ENCODE measurements around the gene FOXJ3. TPM values are rescaled to one million over a fixed set of nuclear protein-coding genes. Genes with fewer than 3 reads are reported as not detected.

Gene FOXJ3
- total and polyA plus RNA-seq, 4 donors: 5.3 to 16.8 (median 12.4) TPM

DNA sequence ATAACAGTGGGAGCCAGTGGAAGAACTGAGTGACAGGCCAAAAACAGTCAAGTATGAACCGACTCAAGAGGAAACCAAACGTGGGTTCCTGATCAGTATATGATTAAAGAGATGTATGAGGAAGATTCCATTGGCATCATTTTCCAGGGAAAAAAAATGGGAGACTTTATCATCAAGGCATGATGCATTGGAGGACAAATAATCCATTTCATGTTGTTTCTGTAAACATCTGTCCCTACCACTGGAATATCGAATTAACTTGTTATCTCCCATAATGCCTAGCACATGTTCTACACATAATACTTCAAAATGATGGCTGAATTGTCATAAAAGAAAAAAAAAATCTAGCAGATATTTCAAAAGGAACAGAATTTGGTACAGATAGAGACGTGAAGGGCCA lies 13.3 kb downstream of the FOXJ3 start:
- TF ChIP-seq, protein P1, sequence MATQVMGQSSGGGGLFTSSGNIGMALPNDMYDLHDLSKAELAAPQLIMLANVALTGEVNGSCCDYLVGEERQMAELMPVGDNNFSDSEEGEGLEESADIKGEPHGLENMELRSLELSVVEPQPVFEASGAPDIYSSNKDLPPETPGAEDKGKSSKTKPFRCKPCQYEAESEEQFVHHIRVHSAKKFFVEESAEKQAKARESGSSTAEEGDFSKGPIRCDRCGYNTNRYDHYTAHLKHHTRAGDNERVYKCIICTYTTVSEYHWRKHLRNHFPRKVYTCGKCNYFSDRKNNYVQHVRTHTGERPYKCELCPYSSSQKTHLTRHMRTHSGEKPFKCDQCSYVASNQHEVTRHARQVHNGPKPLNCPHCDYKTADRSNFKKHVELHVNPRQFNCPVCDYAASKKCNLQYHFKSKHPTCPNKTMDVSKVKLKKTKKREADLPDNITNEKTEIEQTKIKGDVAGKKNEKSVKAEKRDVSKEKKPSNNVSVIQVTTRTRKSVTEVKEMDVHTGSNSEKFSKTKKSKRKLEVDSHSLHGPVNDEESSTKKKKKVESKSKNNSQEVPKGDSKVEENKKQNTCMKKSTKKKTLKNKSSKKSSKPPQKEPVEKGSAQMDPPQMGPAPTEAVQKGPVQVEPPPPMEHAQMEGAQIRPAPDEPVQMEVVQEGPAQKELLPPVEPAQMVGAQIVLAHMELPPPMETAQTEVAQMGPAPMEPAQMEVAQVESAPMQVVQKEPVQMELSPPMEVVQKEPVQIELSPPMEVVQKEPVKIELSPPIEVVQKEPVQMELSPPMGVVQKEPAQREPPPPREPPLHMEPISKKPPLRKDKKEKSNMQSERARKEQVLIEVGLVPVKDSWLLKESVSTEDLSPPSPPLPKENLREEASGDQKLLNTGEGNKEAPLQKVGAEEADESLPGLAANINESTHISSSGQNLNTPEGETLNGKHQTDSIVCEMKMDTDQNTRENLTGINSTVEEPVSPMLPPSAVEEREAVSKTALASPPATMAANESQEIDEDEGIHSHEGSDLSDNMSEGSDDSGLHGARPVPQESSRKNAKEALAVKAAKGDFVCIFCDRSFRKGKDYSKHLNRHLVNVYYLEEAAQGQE (IDR thresholded peaks at IDR 0.05): no peak
- TF ChIP-seq YY1 (IDR thresholded peaks at IDR 0.05) (no peak), TAF1 (conservative IDR thresholded peaks at IDR 0.05) (no peak), HNF4A (conservative IDR thresholded peaks at IDR 0.05) (no peak), EGR1 (IDR thresholded peaks at IDR 0.05; ENCODE audit: low read depth in 2 of 2) (no peak), SP1 (IDR thresholded peaks at IDR 0.05) (no peak), RXRA (IDR thresholded peaks at IDR 0.05) (no peak), HNF4G (IDR thresholded peaks at IDR 0.05) (no peak), JUND (IDR thresholded peaks at IDR 0.05) (no peak), NR2F2 (IDR thresholded peaks at IDR 0.05) (no peak), FOXA1 (IDR thresholded peaks at IDR 0.05) (no peak), RAD21 (IDR thresholded peaks at IDR 0.05) (no peak)
- TF ChIP-seq, protein P2, sequence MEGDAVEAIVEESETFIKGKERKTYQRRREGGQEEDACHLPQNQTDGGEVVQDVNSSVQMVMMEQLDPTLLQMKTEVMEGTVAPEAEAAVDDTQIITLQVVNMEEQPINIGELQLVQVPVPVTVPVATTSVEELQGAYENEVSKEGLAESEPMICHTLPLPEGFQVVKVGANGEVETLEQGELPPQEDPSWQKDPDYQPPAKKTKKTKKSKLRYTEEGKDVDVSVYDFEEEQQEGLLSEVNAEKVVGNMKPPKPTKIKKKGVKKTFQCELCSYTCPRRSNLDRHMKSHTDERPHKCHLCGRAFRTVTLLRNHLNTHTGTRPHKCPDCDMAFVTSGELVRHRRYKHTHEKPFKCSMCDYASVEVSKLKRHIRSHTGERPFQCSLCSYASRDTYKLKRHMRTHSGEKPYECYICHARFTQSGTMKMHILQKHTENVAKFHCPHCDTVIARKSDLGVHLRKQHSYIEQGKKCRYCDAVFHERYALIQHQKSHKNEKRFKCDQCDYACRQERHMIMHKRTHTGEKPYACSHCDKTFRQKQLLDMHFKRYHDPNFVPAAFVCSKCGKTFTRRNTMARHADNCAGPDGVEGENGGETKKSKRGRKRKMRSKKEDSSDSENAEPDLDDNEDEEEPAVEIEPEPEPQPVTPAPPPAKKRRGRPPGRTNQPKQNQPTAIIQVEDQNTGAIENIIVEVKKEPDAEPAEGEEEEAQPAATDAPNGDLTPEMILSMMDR (IDR thresholded peaks at IDR 0.05; ENCODE audit: low read depth, low read length, missing input control): no peak
- TF ChIP-seq, protein P3, sequence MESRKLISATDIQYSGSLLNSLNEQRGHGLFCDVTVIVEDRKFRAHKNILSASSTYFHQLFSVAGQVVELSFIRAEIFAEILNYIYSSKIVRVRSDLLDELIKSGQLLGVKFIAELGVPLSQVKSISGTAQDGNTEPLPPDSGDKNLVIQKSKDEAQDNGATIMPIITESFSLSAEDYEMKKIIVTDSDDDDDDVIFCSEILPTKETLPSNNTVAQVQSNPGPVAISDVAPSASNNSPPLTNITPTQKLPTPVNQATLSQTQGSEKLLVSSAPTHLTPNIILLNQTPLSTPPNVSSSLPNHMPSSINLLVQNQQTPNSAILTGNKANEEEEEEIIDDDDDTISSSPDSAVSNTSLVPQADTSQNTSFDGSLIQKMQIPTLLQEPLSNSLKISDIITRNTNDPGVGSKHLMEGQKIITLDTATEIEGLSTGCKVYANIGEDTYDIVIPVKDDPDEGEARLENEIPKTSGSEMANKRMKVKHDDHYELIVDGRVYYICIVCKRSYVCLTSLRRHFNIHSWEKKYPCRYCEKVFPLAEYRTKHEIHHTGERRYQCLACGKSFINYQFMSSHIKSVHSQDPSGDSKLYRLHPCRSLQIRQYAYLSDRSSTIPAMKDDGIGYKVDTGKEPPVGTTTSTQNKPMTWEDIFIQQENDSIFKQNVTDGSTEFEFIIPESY (IDR thresholded peaks at IDR 0.05): no peak
- TF ChIP-seq, protein P4, sequence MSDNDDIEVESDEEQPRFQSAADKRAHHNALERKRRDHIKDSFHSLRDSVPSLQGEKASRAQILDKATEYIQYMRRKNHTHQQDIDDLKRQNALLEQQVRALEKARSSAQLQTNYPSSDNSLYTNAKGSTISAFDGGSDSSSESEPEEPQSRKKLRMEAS (IDR thresholded peaks at IDR 0.05): no peak
- Histone ChIP-seq H3K27me3 (ENCODE audit: control insufficient read depth in 4 of 4, insufficient read depth in 4 of 4, low read length in 3 of 4) (no peaks in the 10 kb centered on the region), H3K9me3 (ENCODE audit: control insufficient read depth in 4 of 4, low read length in 3 of 4) (no peaks in the 10 kb centered on the region)

DNA sequence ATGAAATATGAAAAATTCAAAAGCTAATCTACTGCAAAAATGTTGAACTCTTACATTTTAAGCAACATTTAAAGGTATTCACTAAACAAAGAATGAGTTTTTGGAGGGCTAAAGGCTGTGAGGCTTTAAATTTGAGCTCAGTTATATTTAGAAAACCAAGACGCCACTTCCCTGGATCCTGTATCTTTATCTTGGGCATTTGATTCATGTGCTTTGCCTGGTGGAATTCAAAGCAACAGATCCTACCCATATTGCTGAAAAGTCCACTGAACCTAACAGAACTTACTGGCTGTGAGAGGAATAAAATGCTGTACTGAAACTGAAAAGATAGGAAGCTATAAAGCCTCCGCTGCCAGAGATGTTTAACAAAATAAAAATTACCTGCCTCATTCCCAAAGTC lies 14.3 kb downstream of the FOXJ3 start:
- TF ChIP-seq, protein P2 (IDR thresholded peaks at IDR 0.05; ENCODE audit: low read depth, low read length, missing input control): no peak
- TF ChIP-seq HNF4A (conservative IDR thresholded peaks at IDR 0.05) (no peak), FOXA2 (IDR thresholded peaks at IDR 0.05) (no peak), HNF4G (IDR thresholded peaks at IDR 0.05) (no peak), EGR1 (IDR thresholded peaks at IDR 0.05; ENCODE audit: low read depth in 2 of 2) (no peak), GABPA (IDR thresholded peaks at IDR 0.05 in 1 of 2, conservative IDR thresholded peaks at IDR 0.05 in 1 of 2) (no peak), TAF1 (conservative IDR thresholded peaks at IDR 0.05) (no peak), RXRA (IDR thresholded peaks at IDR 0.05) (no peak), YY1 (IDR thresholded peaks at IDR 0.05) (no peak), FOXA1 (IDR thresholded peaks at IDR 0.05) (no peak), NR2F2 (IDR thresholded peaks at IDR 0.05) (no peak), RAD21 (IDR thresholded peaks at IDR 0.05) (no peak), JUND (IDR thresholded peaks at IDR 0.05) (no peak), SP1 (IDR thresholded peaks at IDR 0.05) (no peak)
- TF ChIP-seq, protein P3 (IDR thresholded peaks at IDR 0.05): no peak
- TF ChIP-seq, protein P4 (IDR thresholded peaks at IDR 0.05): no peak
- no peak for DNase-seq (ENCODE audit: low spot score)
- peaks cover 12 to 45% (median 34%) of the 10 kb centered on the region in 4 donors for H3K4me1 ChIP-seq (ENCODE audit: control insufficient read depth in 4 of 4, insufficient read depth in 4 of 4, low read length in 3 of 4)
- no peak overlapping the region for H3K4me3 ChIP-seq (ENCODE audit: low read depth in 1 of 3, low read length in 3 of 3)
- no peaks in the 10 kb centered on the region for H3K36me3 ChIP-seq (ENCODE audit: control insufficient read depth in 4 of 4, insufficient read depth in 3 of 4, low read depth in 1 of 4, low read length in 3 of 4)
- H3K27ac ChIP-seq (ENCODE audit: low read depth in 1 of 2, low read length in 2 of 2): no peak overlapping the region
- 67% methylated on average over 2 of the region's 2 CpGs for WGBS
- H3K9me3 ChIP-seq (ENCODE audit: control insufficient read depth in 4 of 4, low read length in 3 of 4): no peaks in the 10 kb centered on the region
- no peaks in the 10 kb centered on the region for H3K27me3 ChIP-seq (ENCODE audit: control insufficient read depth in 4 of 4, insufficient read depth in 4 of 4, low read length in 3 of 4)
- H3K9ac ChIP-seq (ENCODE audit: low read depth in 1 of 2, low read length in 2 of 2): no peak overlapping the region

More for the DNA sequence above, 13.3 kb downstream of the FOXJ3 start:
- peaks cover 9 to 44% (median 34%) of the 10 kb centered on the region in 4 donors for H3K4me1 ChIP-seq (ENCODE audit: control insufficient read depth in 4 of 4, insufficient read depth in 4 of 4, low read length in 3 of 4)
- H3K27ac ChIP-seq (ENCODE audit: low read depth in 1 of 2, low read length in 2 of 2): no peak overlapping the region
- 75% methylated on average over 4 of the region's 4 CpGs for WGBS
- no peak overlapping the region for H3K9ac ChIP-seq (ENCODE audit: low read depth in 1 of 2, low read length in 2 of 2)
- DNase-seq (ENCODE audit: low spot score): no peak
- no peaks in the 10 kb centered on the region for H3K36me3 ChIP-seq (ENCODE audit: control insufficient read depth in 4 of 4, insufficient read depth in 3 of 4, low read depth in 1 of 4, low read length in 3 of 4)
- H3K4me3 ChIP-seq (ENCODE audit: low read depth in 1 of 3, low read length in 3 of 3): no peak overlapping the region
